SK-N-SH (cell line): ENCODE measurements around the gene SEMA4D.

Experiments used
- CTCF ChIP-seq: fragments of 200-600 bp; sonication (generic); IDR thresholded peaks from 2 replicates; pipeline ENCODE4 v1.6.1; 2017; ENCODE audit warnings: antibody characterized with exemption, mild to moderate bottlenecking, moderate library complexity
- EP300 ChIP-seq, 2 experiments: IDR thresholded peaks; 2 replicates each; pipeline versions ENCODE4 v1.4.0 to v1.6.1; 2012; ENCODE audit warnings: borderline replicate concordance in 1 of 2, low read depth in 1 of 2, low read length in 1 of 2
- EZH2phosphoT487 ChIP-seq: fragments of 200-600 bp; sonication (generic); IDR thresholded peaks from 2 replicates; pipeline ENCODE4 v1.6.1; 2017; ENCODE audit warnings: low read depth, mixed run types, mild to moderate bottlenecking, antibody characterized with exemption, moderate library complexity, borderline replicate concordance
- GABPA ChIP-seq: IDR thresholded peaks from 2 replicates; pipeline ENCODE4 v1.4.0; 2012; ENCODE audit warnings: low read depth, mild to moderate bottlenecking
- MAX ChIP-seq: IDR thresholded peaks from 2 replicates; pipeline ENCODE4 v1.4.0; 2012; ENCODE audit warnings: low read depth
- RFX5 ChIP-seq: IDR thresholded peaks from 2 replicates; pipeline ENCODE4 v1.6.1; 2012; ENCODE audit warnings: mild to moderate bottlenecking, improper control_type of control experiment, low read length
- SIN3A ChIP-seq: IDR thresholded peaks from 2 replicates; pipeline ENCODE4 v1.6.1; 2012; ENCODE audit warnings: low read depth, mild to moderate bottlenecking, low read length, moderate library complexity, borderline replicate concordance
- TAF1 ChIP-seq: IDR thresholded peaks from 2 replicates; pipeline ENCODE4 v1.6.1; 2012; ENCODE audit warnings: low read depth, mild to moderate bottlenecking, low read length, moderate library complexity, borderline replicate concordance
- TCF12 ChIP-seq: IDR thresholded peaks from 2 replicates; pipeline ENCODE4 v1.4.0; 2012
- TEAD4 ChIP-seq: IDR thresholded peaks from 2 replicates; pipeline ENCODE4 v1.4.0; 2012; ENCODE audit warnings: mild to moderate bottlenecking, borderline replicate concordance; ENCODE audit not compliant: insufficient read depth
- YY1 ChIP-seq: IDR thresholded peaks from 2 replicates; pipeline ENCODE4 v1.4.0; 2012; ENCODE audit warnings: low read depth, mild to moderate bottlenecking
- TF ChIP-seq, protein P1 (sequence below): IDR thresholded peaks from 2 replicates; pipeline ENCODE4 v1.4.0; 2012; ENCODE audit warnings: low read depth, borderline replicate concordance
- TF ChIP-seq, protein P2 (sequence below): IDR thresholded peaks from 2 replicates; pipeline ENCODE4 v1.4.0; 2012; ENCODE audit warnings: low read depth, borderline replicate concordance

- TF ChIP-seq TCF12 (no peak), CTCF (no peak), TAF1 (no peak), GABPA (no peak), SIN3A (no peak), EP300 (IDR thresholded peaks at IDR 0.05; ENCODE audit: borderline replicate concordance in 1 of 2, low read depth in 1 of 2, low read length in 1 of 2) (no peak), TEAD4 (no peak), MAX (no peak), YY1 (no peak), EZH2phosphoT487 (no peak), RFX5 (no peak)
- TF ChIP-seq, protein P1, sequence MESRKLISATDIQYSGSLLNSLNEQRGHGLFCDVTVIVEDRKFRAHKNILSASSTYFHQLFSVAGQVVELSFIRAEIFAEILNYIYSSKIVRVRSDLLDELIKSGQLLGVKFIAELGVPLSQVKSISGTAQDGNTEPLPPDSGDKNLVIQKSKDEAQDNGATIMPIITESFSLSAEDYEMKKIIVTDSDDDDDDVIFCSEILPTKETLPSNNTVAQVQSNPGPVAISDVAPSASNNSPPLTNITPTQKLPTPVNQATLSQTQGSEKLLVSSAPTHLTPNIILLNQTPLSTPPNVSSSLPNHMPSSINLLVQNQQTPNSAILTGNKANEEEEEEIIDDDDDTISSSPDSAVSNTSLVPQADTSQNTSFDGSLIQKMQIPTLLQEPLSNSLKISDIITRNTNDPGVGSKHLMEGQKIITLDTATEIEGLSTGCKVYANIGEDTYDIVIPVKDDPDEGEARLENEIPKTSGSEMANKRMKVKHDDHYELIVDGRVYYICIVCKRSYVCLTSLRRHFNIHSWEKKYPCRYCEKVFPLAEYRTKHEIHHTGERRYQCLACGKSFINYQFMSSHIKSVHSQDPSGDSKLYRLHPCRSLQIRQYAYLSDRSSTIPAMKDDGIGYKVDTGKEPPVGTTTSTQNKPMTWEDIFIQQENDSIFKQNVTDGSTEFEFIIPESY, result no peak
- TF ChIP-seq, protein P2, sequence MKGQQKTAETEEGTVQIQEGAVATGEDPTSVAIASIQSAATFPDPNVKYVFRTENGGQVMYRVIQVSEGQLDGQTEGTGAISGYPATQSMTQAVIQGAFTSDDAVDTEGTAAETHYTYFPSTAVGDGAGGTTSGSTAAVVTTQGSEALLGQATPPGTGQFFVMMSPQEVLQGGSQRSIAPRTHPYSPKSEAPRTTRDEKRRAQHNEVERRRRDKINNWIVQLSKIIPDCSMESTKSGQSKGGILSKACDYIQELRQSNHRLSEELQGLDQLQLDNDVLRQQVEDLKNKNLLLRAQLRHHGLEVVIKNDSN, result no peak
Observed at GRCh38 chr9:89483592-89484474, 14.1 kb downstream of the SEMA4D start.
